HepG2 (cell line): ENCODE data around the gene EPB41L2. TPM values are rescaled to one million over a fixed set of nuclear protein-coding genes. Genes with fewer than 3 reads are reported as not detected.
A peak's percentile ranks its signal among the peaks of the same experiment; 100 is the strongest.

Experiments
- CCDC6 ChIP-seq: sonication (generic); formaldehyde crosslinking; IDR thresholded peaks from 2 replicates; pipeline ENCODE4 v1.8.1; 2022; ENCODE audit warnings: mild to moderate bottlenecking, missing genetic modification reagents, moderate library complexity
- CHCHD3 ChIP-seq: sonication (generic); formaldehyde crosslinking; IDR thresholded peaks from 2 replicates; pipeline ENCODE4 v1.8.0; 2022; ENCODE audit warnings: mild to moderate bottlenecking, missing genetic modification reagents, moderate library complexity
- HCFC1 ChIP-seq: fragments of 150-350 bp; IDR thresholded peaks from 2 replicates; pipeline ENCODE4 v1.6.1; 2014; ENCODE audit warnings: low read depth, low read length
- MEF2D ChIP-seq: sonication (generic); formaldehyde crosslinking; IDR thresholded peaks from 2 replicates; pipeline ENCODE4 v1.5.1; 2020; ENCODE audit warnings: mild to moderate bottlenecking, missing genetic modification reagents
- PCBP2 ChIP-seq: fragments of 200-400 bp; formaldehyde crosslinking; optimal IDR thresholded peaks from 2 replicates; pipeline ENCODE3; 2018; ENCODE audit warnings: low read length, low read depth; ENCODE audit not compliant: poor library complexity, severe bottlenecking
- RCOR2 ChIP-seq: IDR thresholded peaks from 2 replicates; pipeline ENCODE4 v1.6.1; 2016; ENCODE audit warnings: missing biosample characterization, missing genetic modification reagents
- SALL1 ChIP-seq: sonication (generic); formaldehyde crosslinking; IDR thresholded peaks from 2 replicates; pipeline ENCODE4 v1.8.0; 2022; ENCODE audit warnings: mild to moderate bottlenecking, missing genetic modification reagents
- TCF12 ChIP-seq, 2 experiments: fragments of 450-650 bp in 1 of 2; sonication (generic) in 1 of 2; formaldehyde crosslinking in 1 of 2; IDR thresholded peaks; 2 replicates each; pipeline versions ENCODE4 v1.6.1 to v1.8.0; 2017 to 2022; ENCODE audit warnings: antibody characterized with exemption in 1 of 2, mild to moderate bottlenecking in 1 of 2, missing genetic modification reagents in 1 of 2, moderate library complexity in 1 of 2
- TGIF2 ChIP-seq: IDR thresholded peaks from 2 replicates; pipeline ENCODE4 v1.6.1; 2016; ENCODE audit warnings: control low read depth, missing compliant biosample characterization
- TRIM24 ChIP-seq: sonication (generic); formaldehyde crosslinking; IDR thresholded peaks from 2 replicates; pipeline ENCODE4 v1.8.0; 2022; ENCODE audit warnings: mild to moderate bottlenecking, missing genetic modification reagents
- YEATS4 ChIP-seq: sonication (generic); formaldehyde crosslinking; IDR thresholded peaks from 2 replicates; pipeline ENCODE4 v1.4.0; 2020; ENCODE audit warnings: missing genetic modification reagents, borderline replicate concordance
- ZKSCAN8 ChIP-seq: IDR thresholded peaks from 2 replicates; pipeline ENCODE4 v1.6.1; 2016; ENCODE audit warnings: borderline replicate concordance, missing genetic modification reagents, missing compliant biosample characterization
- ZMYM3 ChIP-seq: sonication (generic); formaldehyde crosslinking; IDR thresholded peaks from 2 replicates; pipeline ENCODE4 v1.5.1; 2020; ENCODE audit warnings: mild to moderate bottlenecking, missing genetic modification reagents
- ZNF12 ChIP-seq: sonication (generic); formaldehyde crosslinking; IDR thresholded peaks from 2 replicates; pipeline ENCODE4 v1.5.0; 2020; ENCODE audit warnings: missing genetic modification reagents
- ZNF350 ChIP-seq: sonication (generic); formaldehyde crosslinking; IDR thresholded peaks from 2 replicates; pipeline ENCODE4 v1.4.0; 2020; ENCODE audit warnings: mild to moderate bottlenecking, low read depth, missing genetic modification reagents, borderline replicate concordance
- ZNF354B ChIP-seq: sonication (generic); formaldehyde crosslinking; IDR thresholded peaks from 2 replicates; pipeline ENCODE4 v1.8.0; 2022; ENCODE audit warnings: mild to moderate bottlenecking, missing genetic modification reagents
- ZNF382 ChIP-seq: sonication (generic); formaldehyde crosslinking; IDR thresholded peaks from 2 replicates; pipeline ENCODE4 v1.5.0; 2020; ENCODE audit warnings: missing genetic modification reagents, mild to moderate bottlenecking, borderline replicate concordance
- ZNF496 ChIP-seq: sonication (generic); formaldehyde crosslinking; IDR thresholded peaks from 2 replicates; pipeline ENCODE4 v1.8.1; 2023; ENCODE audit warnings: mild to moderate bottlenecking, moderate library complexity, missing genetic modification reagents; ENCODE audit not compliant: insufficient replicate concordance
- ZNF569 ChIP-seq: sonication (generic); formaldehyde crosslinking; IDR thresholded peaks from 2 replicates; pipeline ENCODE4 v1.5.0; 2020; ENCODE audit warnings: mild to moderate bottlenecking, missing genetic modification reagents, moderate library complexity, borderline replicate concordance
- ZNF788 ChIP-seq: sonication (generic); formaldehyde crosslinking; IDR thresholded peaks from 2 replicates; pipeline ENCODE4 v1.5.0; 2020; ENCODE audit warnings: mild to moderate bottlenecking, missing genetic modification reagents, borderline replicate concordance
- ZNF879 ChIP-seq: sonication (generic); formaldehyde crosslinking; IDR thresholded peaks from 2 replicates; pipeline ENCODE4 v1.8.1; 2023; ENCODE audit warnings: missing genetic modification reagents
- ZSCAN21 ChIP-seq: sonication (generic); formaldehyde crosslinking; IDR thresholded peaks from 2 replicates; pipeline ENCODE4 v1.8.0; 2022; ENCODE audit warnings: mild to moderate bottlenecking, missing genetic modification reagents, moderate library complexity, borderline replicate concordance
- polyA plus RNA-seq, 8 experiments: library from polyadenylated mRNA; depleted of rRNA in 3 of 8; stranded (reverse) in 7 of 8; unstranded in 1 of 8; fragments of >200 nt; fragmentation: Illumina TruSeq in 4 of 8; extraction: Trizol in 4 of 8; gene quantifications; 2 replicates each; pipeline versions ENCODE4 v1.2.1 to v1.2.3, GENCODE V29; 2011 to 2016; ENCODE audit warnings: low read depth in 4 of 8, missing spikeins in 1 of 8, mixed read lengths in 1 of 8; ENCODE audit not compliant: insufficient read depth in 1 of 8
- total RNA-seq, 5 experiments: library from RNA; depleted of rRNA; stranded (reverse); fragments of >200 nt; fragmentation: Illumina TruSeq; extraction: Trizol; gene quantifications; 2 replicates each; pipeline ENCODE4 v1.2.3, GENCODE V29; 2016; ENCODE audit warnings: low read depth in 1 of 5
- TF ChIP-seq, protein P1 (sequence below): sonication (generic); formaldehyde crosslinking; IDR thresholded peaks from 2 replicates; pipeline ENCODE4 v1.8.0; 2022; ENCODE audit warnings: mild to moderate bottlenecking, missing genetic modification reagents, moderate library complexity
- TF ChIP-seq, protein P2 (sequence below): sonication (generic); formaldehyde crosslinking; IDR thresholded peaks from 2 replicates; pipeline ENCODE4 v1.8.0; 2022; ENCODE audit warnings: mild to moderate bottlenecking, missing genetic modification reagents; ENCODE audit not compliant: insufficient replicate concordance
- TF ChIP-seq, protein P3 (sequence below): sonication (generic); formaldehyde crosslinking; IDR thresholded peaks from 2 replicates; pipeline ENCODE4 v1.5.0; 2020; ENCODE audit warnings: missing genetic modification reagents, mild to moderate bottlenecking, borderline replicate concordance
- TF ChIP-seq, protein P4 (sequence below): sonication (generic); formaldehyde crosslinking; conservative IDR thresholded peaks from 2 replicates; pipeline ENCODE4 v1.5.0; 2020; ENCODE audit warnings: missing genetic modification reagents

Gene EPB41L2
- total and polyA plus RNA-seq, 2 of the 13 experiments (the other 11 are each of a cell fraction or from before 2014, with no cell fraction given), result 41.7 to 56.4 TPM

DNA sequence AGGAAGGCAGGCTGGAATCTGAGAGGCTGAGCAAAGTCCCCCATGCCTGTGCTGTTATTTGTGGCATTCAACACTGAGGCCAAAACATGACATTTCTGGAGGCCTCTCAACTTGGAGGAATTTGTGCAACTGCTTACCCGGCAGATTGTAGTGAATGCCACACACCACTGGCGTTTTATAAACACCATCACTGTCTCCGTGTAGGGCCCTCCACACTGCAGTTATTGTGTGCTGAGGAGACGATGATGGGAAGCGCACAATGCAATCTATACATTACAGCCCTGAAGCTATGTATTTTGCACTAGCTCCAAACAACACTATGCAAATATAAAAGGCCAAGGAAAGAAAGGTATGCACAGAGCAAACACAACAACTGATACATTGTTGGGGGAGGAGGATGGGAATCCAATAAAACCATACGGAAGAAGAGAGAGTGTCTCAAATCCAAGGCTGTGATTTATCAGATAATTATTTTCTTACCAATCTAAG lies 129.3 kb downstream of the EPB41L2 start (continued):
- TF ChIP-seq, protein P1, sequence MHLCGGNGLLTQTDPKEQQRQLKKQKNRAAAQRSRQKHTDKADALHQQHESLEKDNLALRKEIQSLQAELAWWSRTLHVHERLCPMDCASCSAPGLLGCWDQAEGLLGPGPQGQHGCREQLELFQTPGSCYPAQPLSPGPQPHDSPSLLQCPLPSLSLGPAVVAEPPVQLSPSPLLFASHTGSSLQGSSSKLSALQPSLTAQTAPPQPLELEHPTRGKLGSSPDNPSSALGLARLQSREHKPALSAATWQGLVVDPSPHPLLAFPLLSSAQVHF (CRISPR knock-in tag), result no peak
- TF ChIP-seq ZNF12 (CRISPR knock-in tag), result peak; percentile 76
- peak; percentile 86 for TF ChIP-seq ZKSCAN8 (CRISPR knock-in tag)
- peak; percentile 100 for TF ChIP-seq SALL1 (CRISPR knock-in tag)
- TF ChIP-seq ZMYM3 (CRISPR knock-in tag), result peak; percentile 70; the same call in 1 of the 2 replicates
- TF ChIP-seq CCDC6, result peak; percentile 68; the same call in 1 of the 2 replicates
- TF ChIP-seq, protein P2, sequence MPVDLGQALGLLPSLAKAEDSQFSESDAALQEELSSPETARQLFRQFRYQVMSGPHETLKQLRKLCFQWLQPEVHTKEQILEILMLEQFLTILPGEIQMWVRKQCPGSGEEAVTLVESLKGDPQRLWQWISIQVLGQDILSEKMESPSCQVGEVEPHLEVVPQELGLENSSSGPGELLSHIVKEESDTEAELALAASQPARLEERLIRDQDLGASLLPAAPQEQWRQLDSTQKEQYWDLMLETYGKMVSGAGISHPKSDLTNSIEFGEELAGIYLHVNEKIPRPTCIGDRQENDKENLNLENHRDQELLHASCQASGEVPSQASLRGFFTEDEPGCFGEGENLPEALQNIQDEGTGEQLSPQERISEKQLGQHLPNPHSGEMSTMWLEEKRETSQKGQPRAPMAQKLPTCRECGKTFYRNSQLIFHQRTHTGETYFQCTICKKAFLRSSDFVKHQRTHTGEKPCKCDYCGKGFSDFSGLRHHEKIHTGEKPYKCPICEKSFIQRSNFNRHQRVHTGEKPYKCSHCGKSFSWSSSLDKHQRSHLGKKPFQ, result no peak
- peak; percentile 48; the same call in 1 of the 2 replicates for TF ChIP-seq YEATS4 (CRISPR knock-in tag)
- TF ChIP-seq, protein P3, sequence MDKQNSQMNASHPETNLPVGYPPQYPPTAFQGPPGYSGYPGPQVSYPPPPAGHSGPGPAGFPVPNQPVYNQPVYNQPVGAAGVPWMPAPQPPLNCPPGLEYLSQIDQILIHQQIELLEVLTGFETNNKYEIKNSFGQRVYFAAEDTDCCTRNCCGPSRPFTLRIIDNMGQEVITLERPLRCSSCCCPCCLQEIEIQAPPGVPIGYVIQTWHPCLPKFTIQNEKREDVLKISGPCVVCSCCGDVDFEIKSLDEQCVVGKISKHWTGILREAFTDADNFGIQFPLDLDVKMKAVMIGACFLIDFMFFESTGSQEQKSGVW (CRISPR knock-in tag), result no peak
- TF ChIP-seq ZNF350 (CRISPR knock-in tag), result no peak
- TF ChIP-seq ZNF879 (CRISPR knock-in tag), result no peak
- no peak for TF ChIP-seq ZSCAN21 (CRISPR knock-in tag)
- no peak; the same call in 1 of the 2 replicates for TF ChIP-seq ZNF354B (CRISPR knock-in tag)
- peak; percentile 70; the same call in 1 of the 2 replicates for TF ChIP-seq ZNF788 (CRISPR knock-in tag)
- TF ChIP-seq CHCHD3 (CRISPR knock-in tag), result no peak
- no peak for TF ChIP-seq PCBP2
- peak; percentile 96 for TF ChIP-seq RCOR2 (CRISPR knock-in tag)
- no peak for TF ChIP-seq ZNF569
- no peak for TF ChIP-seq ZNF382
- TF ChIP-seq TCF12 (IDR thresholded peaks at IDR 0.05), result no peak
- no peak for TF ChIP-seq TCF12 (CRISPR knock-in tag; IDR thresholded peaks at IDR 0.05)
- TF ChIP-seq MEF2D (CRISPR knock-in tag), result peak; percentile 76
- no peak for TF ChIP-seq HCFC1
- TF ChIP-seq ZNF496, result no peak
- peak; percentile 78 for TF ChIP-seq TGIF2 (CRISPR knock-in tag)
- no peak for TF ChIP-seq TRIM24 (CRISPR knock-in tag)
- TF ChIP-seq, protein P4, sequence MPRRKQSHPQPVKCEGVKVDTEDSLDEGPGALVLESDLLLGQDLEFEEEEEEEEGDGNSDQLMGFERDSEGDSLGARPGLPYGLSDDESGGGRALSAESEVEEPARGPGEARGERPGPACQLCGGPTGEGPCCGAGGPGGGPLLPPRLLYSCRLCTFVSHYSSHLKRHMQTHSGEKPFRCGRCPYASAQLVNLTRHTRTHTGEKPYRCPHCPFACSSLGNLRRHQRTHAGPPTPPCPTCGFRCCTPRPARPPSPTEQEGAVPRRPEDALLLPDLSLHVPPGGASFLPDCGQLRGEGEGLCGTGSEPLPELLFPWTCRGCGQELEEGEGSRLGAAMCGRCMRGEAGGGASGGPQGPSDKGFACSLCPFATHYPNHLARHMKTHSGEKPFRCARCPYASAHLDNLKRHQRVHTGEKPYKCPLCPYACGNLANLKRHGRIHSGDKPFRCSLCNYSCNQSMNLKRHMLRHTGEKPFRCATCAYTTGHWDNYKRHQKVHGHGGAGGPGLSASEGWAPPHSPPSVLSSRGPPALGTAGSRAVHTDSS (CRISPR knock-in tag), result no peak
